Smooth muscle cell (in vitro differentiated cells): ENCODE measurements around the gene DENND4C. TPM values are rescaled to one million over a fixed set of nuclear protein-coding genes. Genes with fewer than 3 reads are reported as not detected.
"Not testable (repeated sequence)": the region's sequence is repeated elsewhere in the genome, so short reads cannot be mapped to it uniquely, and the experiment has no call there.

Source experiments
- DNase-seq: peaks from one replicate; lab custom pipeline; 2025; ENCODE audit not compliant: unreplicated experiment; lab: John Stamatoyannopoulos, UW
- H2AFZ ChIP-seq: fragments of 200-600 bp; sonication (generic); 2 replicates; pipeline ENCODE4 v1.6.0; 2016; ENCODE audit warnings: antibody characterized with exemption, low read depth, mild to moderate bottlenecking
- H3F3A ChIP-seq: fragments of 200-600 bp; sonication (generic); 2 replicates; pipeline ENCODE4 v1.6.0; 2017; ENCODE audit warnings: antibody characterized with exemption, low read depth
- H3K27ac ChIP-seq: fragments of 200-600 bp; sonication (generic); 2 replicates; pipeline ENCODE4 v1.5.1; 2016; ENCODE audit warnings: low read depth, mild to moderate bottlenecking
- H3K27me3 ChIP-seq: fragments of 200-600 bp; sonication (generic); 2 replicates; pipeline ENCODE4 v1.6.1; 2016; ENCODE audit warnings: low read depth, mild to moderate bottlenecking
- H3K36me3 ChIP-seq: fragments of 200-600 bp; sonication (generic); 2 replicates; pipeline ENCODE4 v1.5.1; 2016; ENCODE audit warnings: low read depth
- H3K4me1 ChIP-seq: fragments of 200-600 bp; sonication (generic); 2 replicates; pipeline ENCODE4 v1.5.1; 2016; ENCODE audit warnings: low read depth
- H3K4me2 ChIP-seq: fragments of 200-600 bp; sonication (generic); 2 replicates; pipeline ENCODE4 v1.6.0; 2016; ENCODE audit warnings: mild to moderate bottlenecking
- H3K4me3 ChIP-seq: fragments of 200-600 bp; sonication (generic); 2 replicates; pipeline ENCODE4 v1.5.1; 2016; ENCODE audit warnings: mild to moderate bottlenecking
- H3K79me2 ChIP-seq: fragments of 200-600 bp; sonication (generic); 2 replicates; pipeline ENCODE4 v1.6.0; 2016; ENCODE audit warnings: low read depth, mild to moderate bottlenecking
- H3K9ac ChIP-seq: fragments of 200-600 bp; sonication (generic); 2 replicates; pipeline ENCODE4 v1.6.0; 2016; ENCODE audit warnings: low read depth
- H3K9me3 ChIP-seq: fragments of 200-600 bp; sonication (generic); replicated peaks from 2 replicates; pipeline ENCODE4 v1.5.1; 2016; ENCODE audit warnings: low read depth
- H4K20me1 ChIP-seq: fragments of 200-600 bp; sonication (generic); 2 replicates; pipeline ENCODE4 v1.6.0; 2016; ENCODE audit warnings: low read depth
- CTCF ChIP-seq: fragments of 200-600 bp; sonication (generic); IDR thresholded peaks from 2 replicates; pipeline ENCODE4 v1.5.1; 2017; ENCODE audit warnings: borderline replicate concordance, mild to moderate bottlenecking, antibody characterized with exemption; ENCODE audit not compliant: insufficient read depth, poor library complexity, severe bottlenecking
- WGBS: methylation state at CpG from one replicate; pipeline ENCODE4 v1.1.7; 2016; ENCODE audit warnings: low lambda C conversion rate; 5-methylcytosine and 5-hydroxymethylcytosine counted together
- polyA plus RNA-seq: library from polyadenylated mRNA; unstranded; fragments of >200 nt; fragmentation: Nextera tagmentation; extraction: Ambion mirVana; gene quantifications from 2 replicates; pipeline ENCODE4 v1.2.1, GENCODE V29; 2016
- total RNA-seq: library from RNA; depleted of rRNA; stranded (reverse); fragments of >200 nt; gene quantifications from 2 replicates; pipeline ENCODE4 v1.2.3, GENCODE V29; 2014

The DENND4C gene
- total and polyA plus RNA-seq, 2 experiments from 2014 or later = 4.0 to 24.8 TPM

- H4K20me1 ChIP-seq = peaks cover 88% of the 10 kb centered on the region
- DNase-seq = no peak
- no peak overlapping the region for H3K9ac ChIP-seq
- no peaks in the 10 kb centered on the region for H3F3A ChIP-seq
- peaks cover 74% of the 10 kb centered on the region for H3K79me2 ChIP-seq
- no peak overlapping the region for H3K4me2 ChIP-seq
- no peak overlapping the region for H3K4me3 ChIP-seq
- no peaks in the 10 kb centered on the region for H3K9me3 ChIP-seq
- TF ChIP-seq CTCF = no peak
- H2AFZ ChIP-seq = no peak overlapping the region
- no peak overlapping the region for H3K27ac ChIP-seq
- H3K27me3 ChIP-seq = no peaks in the 10 kb centered on the region
- H3K4me1 ChIP-seq = no peaks in the 10 kb centered on the region
- H3K36me3 ChIP-seq = no peaks in the 10 kb centered on the region
Observed at GRCh38 chr9:19255821-19256220, 25.3 kb downstream of the DENND4C start.

- H4K20me1 ChIP-seq = peaks cover 87% of the 10 kb centered on the region
- DNase-seq, H3K4me1 ChIP-seq, H3K4me2 ChIP-seq, H3K9me3 ChIP-seq, H3F3A ChIP-seq, H3K9ac ChIP-seq, H3K36me3 ChIP-seq, H3K27me3 ChIP-seq, H3K27ac ChIP-seq, H2AFZ ChIP-seq, H3K4me3 ChIP-seq: not testable (repeated sequence)
- peaks cover 79% of the 10 kb centered on the region for H3K79me2 ChIP-seq
- 100% methylated on average over 8 of the region's 8 CpGs for WGBS
Observed at GRCh38 chr9:19259665-19260255, 29.3 kb downstream of the DENND4C start.

- H2AFZ ChIP-seq, H3F3A ChIP-seq, H3K27ac ChIP-seq, H3K4me1 ChIP-seq, H3K27me3 ChIP-seq, H3K9ac ChIP-seq, H3K4me2 ChIP-seq, DNase-seq, H3K4me3 ChIP-seq, H3K36me3 ChIP-seq, H3K9me3 ChIP-seq: not testable (repeated sequence)
- H4K20me1 ChIP-seq = peaks cover 88% of the 10 kb centered on the region
- H3K79me2 ChIP-seq = peaks cover 90% of the 10 kb centered on the region
- 100% methylated on average over 4 of the region's 4 CpGs for WGBS
Observed at GRCh38 chr9:19265602-19266001, 35.1 kb downstream of the DENND4C start.

- H3K27ac ChIP-seq, H3K4me1 ChIP-seq: not testable (repeated sequence)
Observed at GRCh38 chr9:19266778-19267384, 36.4 kb downstream of the DENND4C start.

GRCh38 chr9:19269582-19269981 is 39.1 kb downstream of the DENND4C start:
- Histone ChIP-seq H2AFZ (no peak overlapping the region), H3K4me3 (no peak overlapping the region), H3F3A (no peaks in the 10 kb centered on the region), H3K27ac (no peak overlapping the region), H3K4me1 (no peaks in the 10 kb centered on the region), H3K9ac (no peak overlapping the region), H4K20me1 (peaks cover 49% of the 10 kb centered on the region), H3K4me2 (no peak overlapping the region), H3K36me3 (peaks cover 4% of the 10 kb centered on the region), H3K79me2 (peaks cover 79% of the 10 kb centered on the region), H3K27me3 (no peaks in the 10 kb centered on the region), H3K9me3 (no peaks in the 10 kb centered on the region)
- 79% methylated on average over 1 of the region's 1 CpG for WGBS
- DNase-seq = no peak
- no peak for TF ChIP-seq CTCF

More at GRCh38 chr9:19266778-19267384, 36.4 kb downstream of the DENND4C start:
- not testable (repeated sequence) for H3F3A ChIP-seq, H3K9me3 ChIP-seq, H3K9ac ChIP-seq, H3K27me3 ChIP-seq, H3K36me3 ChIP-seq, H3K4me3 ChIP-seq, DNase-seq, H2AFZ ChIP-seq, H3K4me2 ChIP-seq
- peaks cover 90% of the 10 kb centered on the region for H3K79me2 ChIP-seq
- 99% methylated on average over 3 of the region's 3 CpGs for WGBS
- peaks cover 76% of the 10 kb centered on the region for H4K20me1 ChIP-seq
